K562 (cell line): ENCODE measurements around the gene CFAP157. TPM values are rescaled to one million over a fixed set of nuclear protein-coding genes. Genes with fewer than 3 reads are reported as not detected.

Experiments
- BHLHE40 ChIP-seq: IDR thresholded peaks from 2 replicates; pipeline ENCODE4 v1.6.1; 2011; ENCODE audit warnings: low read length, improper control_type of control experiment
- CTBP1 ChIP-seq: fragments of 450-650 bp; IDR thresholded peaks from 2 replicates; pipeline ENCODE4 v1.6.1; 2016; ENCODE audit warnings: borderline replicate concordance
- GATA2 ChIP-seq: sonication (generic); formaldehyde crosslinking; IDR thresholded peaks from 2 replicates; pipeline ENCODE4 v1.4.0; 2020; ENCODE audit warnings: mild to moderate bottlenecking, missing genetic modification reagents
- HCFC1 ChIP-seq: IDR thresholded peaks from 2 replicates; pipeline ENCODE4 v1.6.1; 2012; ENCODE audit warnings: low read depth, low read length, improper control_type of control experiment
- MTA3 ChIP-seq: fragments of 450-650 bp; formaldehyde crosslinking; IDR thresholded peaks from 2 replicates; pipeline ENCODE4 v1.6.1; 2017; ENCODE audit warnings: mild to moderate bottlenecking, borderline replicate concordance
- NFRKB ChIP-seq: fragments of 450-650 bp; IDR thresholded peaks from 2 replicates; pipeline ENCODE4 v1.6.1; 2016; ENCODE audit warnings: low read depth
- NR2C2 ChIP-seq, 2 experiments: fragments of 200-800 bp in 1 of 2; sonication (Bioruptor generic) in 1 of 2; sonication (generic) in 1 of 2; formaldehyde crosslinking in 1 of 2; IDR thresholded peaks; 2 replicates each; pipeline versions ENCODE4 v1.6.1 to v1.8.0; 2016 to 2022; ENCODE audit warnings: mild to moderate bottlenecking in 1 of 2, missing compliant biosample characterization in 1 of 2, missing genetic modification characterization in 1 of 2, missing genetic modification reagents in 1 of 2
- PML ChIP-seq: IDR thresholded peaks from 2 replicates; pipeline ENCODE4 v1.6.1; 2012; ENCODE audit warnings: low read length, inconsistent platforms
- XRCC5 ChIP-seq: fragments of 200-400 bp; formaldehyde crosslinking; IDR thresholded peaks from 2 replicates; pipeline ENCODE4 v1.6.1; 2017; ENCODE audit warnings: low read depth, mild to moderate bottlenecking, low read length
- ZBTB17 ChIP-seq: fragments of 450-650 bp; formaldehyde crosslinking; IDR thresholded peaks from 2 replicates; pipeline ENCODE4 v1.4.0; 2020; ENCODE audit warnings: mild to moderate bottlenecking
- ZNF12 ChIP-seq: sonication (generic); formaldehyde crosslinking; IDR thresholded peaks from 2 replicates; pipeline ENCODE4 v1.4.0; 2020; ENCODE audit warnings: mild to moderate bottlenecking, missing genetic modification reagents
- ZNF699 ChIP-seq: fragments of 250-450 bp; sonication (Bioruptor Pico); IDR thresholded peaks from 2 replicates; pipeline ENCODE4 v1.8.0; 2021; ENCODE audit warnings: mild to moderate bottlenecking, moderate library complexity; ENCODE audit not compliant: insufficient replicate concordance
- ZNF79 ChIP-seq: fragments of 250-450 bp; sonication (Bioruptor Pico); IDR thresholded peaks from 2 replicates; pipeline ENCODE4 v1.4.0; 2020; ENCODE audit warnings: low read depth, mild to moderate bottlenecking, moderate library complexity
- ZNF830 ChIP-seq: fragments of 250-450 bp; sonication (Bioruptor Pico); IDR thresholded peaks from 2 replicates; pipeline ENCODE4 v1.5.0; 2021; ENCODE audit warnings: mild to moderate bottlenecking
- polyA plus RNA-seq, 8 experiments: library from polyadenylated mRNA; depleted of rRNA in 4 of 8; stranded (reverse) in 5 of 8; unstranded in 3 of 8; fragments of >200 nt; fragmentation: Nextera tagmentation in 2 of 8; fragmentation: Illumina TruSeq in 1 of 8; extraction: Ambion mirVana in 2 of 8; extraction: Trizol in 1 of 8; gene quantifications; 2 replicates each; pipeline versions ENCODE4 v1.2.1 to v1.2.3, GENCODE V29; 2011 to 2014; ENCODE audit warnings: inconsistent platforms in 1 of 8, missing spikeins in 1 of 8
- total RNA-seq, 7 experiments: library from RNA; depleted of rRNA in 6 of 7; stranded (reverse); fragments of >200 nt in 6 of 7; fragmentation: Illumina TruSeq in 2 of 7; extraction: Trizol in 2 of 7; gene quantifications; 2 replicates each; pipeline versions ENCODE4 v1.2.1 to v1.2.3, GENCODE V29; 2011 to 2021; ENCODE audit warnings: low replicate concordance in 1 of 7
- TF ChIP-seq, protein P1 (sequence below), 3 experiments: IDR thresholded peaks in 2 of 3; conservative IDR thresholded peaks in 1 of 3; 2 replicates each; pipeline ENCODE4 v1.5.1; 2011 to 2012; ENCODE audit warnings: low read length in 3 of 3, mild to moderate bottlenecking in 3 of 3, control low read depth in 2 of 3, improper control_type of control experiment in 1 of 3, inconsistent platforms in 1 of 3, low read depth in 1 of 3, mixed read lengths in 1 of 3, moderate library complexity in 1 of 3; ENCODE audit not compliant: insufficient read depth in 2 of 3
- TF ChIP-seq, protein P2 (sequence below): fragments of 450-650 bp; IDR thresholded peaks from 2 replicates; pipeline ENCODE4 v1.6.1; 2017; ENCODE audit warnings: antibody characterized with exemption
- TF ChIP-seq, protein P3 (sequence below), 2 experiments: fragments of 450-650 bp; IDR thresholded peaks; 2 replicates each; pipeline ENCODE4 v1.6.1; 2018; ENCODE audit warnings: mild to moderate bottlenecking in 2 of 2, low read depth in 1 of 2; ENCODE audit not compliant: partially characterized antibody in 2 of 2
- TF ChIP-seq, protein P4 (sequence below): sonication (generic); formaldehyde crosslinking; IDR thresholded peaks from 2 replicates; pipeline ENCODE4 v1.8.0; 2023; ENCODE audit warnings: mild to moderate bottlenecking, missing genetic modification reagents

The CFAP157 gene
- total and polyA plus RNA-seq, 9 of the 15 experiments (the other 6 are each of a cell fraction or from before 2014, with no cell fraction given) = 0.03 TPM; not detected in 8

DNA sequence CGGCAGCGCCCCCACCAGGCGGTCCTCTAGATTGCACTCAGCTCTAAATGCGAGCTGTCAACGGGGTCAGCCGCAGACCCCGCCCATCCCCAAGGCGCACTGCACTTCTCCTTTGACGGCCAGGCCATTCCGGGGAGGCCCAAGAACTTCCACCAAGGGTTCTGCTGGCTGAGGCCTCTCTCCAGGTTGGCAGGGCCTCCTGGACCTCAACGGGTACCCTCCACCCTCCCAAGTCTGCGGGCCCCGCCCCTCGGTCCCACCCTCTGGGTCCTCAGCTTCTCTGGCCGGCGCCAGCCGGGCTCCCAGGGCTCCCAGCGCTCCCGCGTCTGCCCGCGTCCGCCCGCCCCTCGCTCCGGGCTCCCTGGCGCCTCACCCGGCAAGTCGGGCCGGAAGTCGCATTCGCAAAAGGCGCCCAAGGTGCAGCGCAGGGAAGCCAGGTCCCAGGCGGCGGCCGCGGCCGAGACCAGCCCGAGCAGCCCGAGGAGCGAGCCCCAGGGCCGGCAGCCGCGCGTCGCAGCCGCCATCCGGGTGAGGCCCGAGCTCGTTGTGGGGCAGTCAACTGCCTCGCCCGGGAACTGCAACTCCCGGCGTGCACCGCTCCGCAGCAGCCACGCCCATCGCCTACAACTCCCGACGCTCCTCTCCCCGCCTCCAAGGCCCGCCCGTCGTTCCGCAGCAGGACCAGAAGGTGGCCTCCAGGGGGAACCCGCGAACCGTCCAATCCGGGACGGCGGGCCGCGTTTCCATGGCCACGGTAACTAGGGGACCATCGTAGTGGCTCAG, 28.1 kb downstream of the CFAP157 start, which contains the start of gene TOR2A (continued):
- TF ChIP-seq, protein P1, sequence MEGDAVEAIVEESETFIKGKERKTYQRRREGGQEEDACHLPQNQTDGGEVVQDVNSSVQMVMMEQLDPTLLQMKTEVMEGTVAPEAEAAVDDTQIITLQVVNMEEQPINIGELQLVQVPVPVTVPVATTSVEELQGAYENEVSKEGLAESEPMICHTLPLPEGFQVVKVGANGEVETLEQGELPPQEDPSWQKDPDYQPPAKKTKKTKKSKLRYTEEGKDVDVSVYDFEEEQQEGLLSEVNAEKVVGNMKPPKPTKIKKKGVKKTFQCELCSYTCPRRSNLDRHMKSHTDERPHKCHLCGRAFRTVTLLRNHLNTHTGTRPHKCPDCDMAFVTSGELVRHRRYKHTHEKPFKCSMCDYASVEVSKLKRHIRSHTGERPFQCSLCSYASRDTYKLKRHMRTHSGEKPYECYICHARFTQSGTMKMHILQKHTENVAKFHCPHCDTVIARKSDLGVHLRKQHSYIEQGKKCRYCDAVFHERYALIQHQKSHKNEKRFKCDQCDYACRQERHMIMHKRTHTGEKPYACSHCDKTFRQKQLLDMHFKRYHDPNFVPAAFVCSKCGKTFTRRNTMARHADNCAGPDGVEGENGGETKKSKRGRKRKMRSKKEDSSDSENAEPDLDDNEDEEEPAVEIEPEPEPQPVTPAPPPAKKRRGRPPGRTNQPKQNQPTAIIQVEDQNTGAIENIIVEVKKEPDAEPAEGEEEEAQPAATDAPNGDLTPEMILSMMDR (IDR thresholded peaks at IDR 0.05 in 2 of 3, conservative IDR thresholded peaks at IDR 0.05 in 1 of 3; ENCODE audit: insufficient read depth in 2 of 3, low read depth in 1 of 3, low read length in 3 of 3) = peak; percentile 96 to 98 (median 98)
- TF ChIP-seq CTBP1 (peak; percentile 79; the same call in 1 of the 2 replicates), PML (peak; percentile 66; the same call in 1 of the 2 replicates), ZNF830 (CRISPR knock-in tag) (no peak), ZNF12 (CRISPR knock-in tag) (peak; percentile 17; the same call in 1 of the 2 replicates), BHLHE40 (peak; percentile 43; the same call in 1 of the 2 replicates), HCFC1 (peak; percentile 98), MTA3 (peak; percentile 51; the same call in 1 of the 2 replicates), NFRKB (no peak), XRCC5 (peak; percentile 89; the same call in 1 of the 2 replicates), GATA2 (no peak), ZNF79 (no peak), NR2C2 (CRISPR knock-in tag; IDR thresholded peaks at IDR 0.05) (peak; percentile 65; the same call in 1 of the 2 replicates), NR2C2 (tag; IDR thresholded peaks at IDR 0.05) (peak; percentile 85; the same call in 1 of the 2 replicates), ZBTB17 (CRISPR knock-in tag) (peak; percentile 80), ZNF699 (CRISPR knock-in tag) (no peak)
- TF ChIP-seq, protein P2, sequence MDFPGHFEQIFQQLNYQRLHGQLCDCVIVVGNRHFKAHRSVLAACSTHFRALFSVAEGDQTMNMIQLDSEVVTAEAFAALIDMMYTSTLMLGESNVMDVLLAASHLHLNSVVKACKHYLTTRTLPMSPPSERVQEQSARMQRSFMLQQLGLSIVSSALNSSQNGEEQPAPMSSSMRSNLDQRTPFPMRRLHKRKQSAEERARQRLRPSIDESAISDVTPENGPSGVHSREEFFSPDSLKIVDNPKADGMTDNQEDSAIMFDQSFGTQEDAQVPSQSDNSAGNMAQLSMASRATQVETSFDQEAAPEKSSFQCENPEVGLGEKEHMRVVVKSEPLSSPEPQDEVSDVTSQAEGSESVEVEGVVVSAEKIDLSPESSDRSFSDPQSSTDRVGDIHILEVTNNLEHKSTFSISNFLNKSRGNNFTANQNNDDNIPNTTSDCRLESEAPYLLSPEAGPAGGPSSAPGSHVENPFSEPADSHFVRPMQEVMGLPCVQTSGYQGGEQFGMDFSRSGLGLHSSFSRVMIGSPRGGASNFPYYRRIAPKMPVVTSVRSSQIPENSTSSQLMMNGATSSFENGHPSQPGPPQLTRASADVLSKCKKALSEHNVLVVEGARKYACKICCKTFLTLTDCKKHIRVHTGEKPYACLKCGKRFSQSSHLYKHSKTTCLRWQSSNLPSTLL = no peak
- TF ChIP-seq, protein P3, sequence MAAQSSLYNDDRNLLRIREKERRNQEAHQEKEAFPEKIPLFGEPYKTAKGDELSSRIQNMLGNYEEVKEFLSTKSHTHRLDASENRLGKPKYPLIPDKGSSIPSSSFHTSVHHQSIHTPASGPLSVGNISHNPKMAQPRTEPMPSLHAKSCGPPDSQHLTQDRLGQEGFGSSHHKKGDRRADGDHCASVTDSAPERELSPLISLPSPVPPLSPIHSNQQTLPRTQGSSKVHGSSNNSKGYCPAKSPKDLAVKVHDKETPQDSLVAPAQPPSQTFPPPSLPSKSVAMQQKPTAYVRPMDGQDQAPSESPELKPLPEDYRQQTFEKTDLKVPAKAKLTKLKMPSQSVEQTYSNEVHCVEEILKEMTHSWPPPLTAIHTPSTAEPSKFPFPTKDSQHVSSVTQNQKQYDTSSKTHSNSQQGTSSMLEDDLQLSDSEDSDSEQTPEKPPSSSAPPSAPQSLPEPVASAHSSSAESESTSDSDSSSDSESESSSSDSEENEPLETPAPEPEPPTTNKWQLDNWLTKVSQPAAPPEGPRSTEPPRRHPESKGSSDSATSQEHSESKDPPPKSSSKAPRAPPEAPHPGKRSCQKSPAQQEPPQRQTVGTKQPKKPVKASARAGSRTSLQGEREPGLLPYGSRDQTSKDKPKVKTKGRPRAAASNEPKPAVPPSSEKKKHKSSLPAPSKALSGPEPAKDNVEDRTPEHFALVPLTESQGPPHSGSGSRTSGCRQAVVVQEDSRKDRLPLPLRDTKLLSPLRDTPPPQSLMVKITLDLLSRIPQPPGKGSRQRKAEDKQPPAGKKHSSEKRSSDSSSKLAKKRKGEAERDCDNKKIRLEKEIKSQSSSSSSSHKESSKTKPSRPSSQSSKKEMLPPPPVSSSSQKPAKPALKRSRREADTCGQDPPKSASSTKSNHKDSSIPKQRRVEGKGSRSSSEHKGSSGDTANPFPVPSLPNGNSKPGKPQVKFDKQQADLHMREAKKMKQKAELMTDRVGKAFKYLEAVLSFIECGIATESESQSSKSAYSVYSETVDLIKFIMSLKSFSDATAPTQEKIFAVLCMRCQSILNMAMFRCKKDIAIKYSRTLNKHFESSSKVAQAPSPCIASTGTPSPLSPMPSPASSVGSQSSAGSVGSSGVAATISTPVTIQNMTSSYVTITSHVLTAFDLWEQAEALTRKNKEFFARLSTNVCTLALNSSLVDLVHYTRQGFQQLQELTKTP (IDR thresholded peaks at IDR 0.05; ENCODE audit: low read depth in 1 of 2, partially characterized antibody in 2 of 2) = peak in 1 of 2 experiments; percentile 94
- TF ChIP-seq, protein P4, sequence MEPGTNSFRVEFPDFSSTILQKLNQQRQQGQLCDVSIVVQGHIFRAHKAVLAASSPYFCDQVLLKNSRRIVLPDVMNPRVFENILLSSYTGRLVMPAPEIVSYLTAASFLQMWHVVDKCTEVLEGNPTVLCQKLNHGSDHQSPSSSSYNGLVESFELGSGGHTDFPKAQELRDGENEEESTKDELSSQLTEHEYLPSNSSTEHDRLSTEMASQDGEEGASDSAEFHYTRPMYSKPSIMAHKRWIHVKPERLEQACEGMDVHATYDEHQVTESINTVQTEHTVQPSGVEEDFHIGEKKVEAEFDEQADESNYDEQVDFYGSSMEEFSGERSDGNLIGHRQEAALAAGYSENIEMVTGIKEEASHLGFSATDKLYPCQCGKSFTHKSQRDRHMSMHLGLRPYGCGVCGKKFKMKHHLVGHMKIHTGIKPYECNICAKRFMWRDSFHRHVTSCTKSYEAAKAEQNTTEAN (CRISPR knock-in tag) = 0 out of 2 replicates have a peak, but pooled peaks have one; percentile 12
